Measurements from ENCODE around the gene RBM4. TPM values are rescaled to one million over a fixed set of nuclear protein-coding genes. Genes with fewer than 3 reads are reported as not detected.

The RBM4 gene
- total RNA-seq, 4 donors from 2014 or later = 104 to 147 (median 131) TPM

DNA sequence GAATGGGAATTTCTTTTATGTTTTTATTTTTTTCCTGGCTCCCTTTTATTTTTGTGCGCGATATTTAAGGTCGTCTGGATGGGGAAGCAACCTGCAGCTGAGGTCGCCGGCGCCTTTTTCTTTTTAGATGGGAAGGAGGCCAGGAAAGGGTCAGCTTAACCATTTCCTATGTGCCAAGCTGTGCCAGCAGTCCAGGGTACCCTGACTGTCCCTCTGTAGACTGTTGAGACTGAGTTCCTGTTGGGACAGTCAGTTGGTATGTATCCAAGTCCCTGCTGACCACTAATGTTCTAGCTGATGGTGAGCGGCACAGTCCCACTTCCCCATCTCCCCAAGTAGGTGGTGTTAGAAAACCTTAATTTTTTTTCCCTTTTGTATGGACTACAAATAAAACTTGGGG lies 11.6 kb upstream of the RBM4 start:
- Histone ChIP-seq H3K9me3 (no peaks in the 10 kb centered on the region), H3K27ac (no peak overlapping the region), H3K36me3 (peaks cover 36 to 42% of the 10 kb centered on the region in 2 donors), H3K27me3 (no peaks in the 10 kb centered on the region), H3K4me3 (replicated peaks in 1 of 3) (no peak overlapping the region), H3K4me1 (peaks cover 10 to 18% of the 10 kb centered on the region in 2 donors)
- TF ChIP-seq, protein P1, sequence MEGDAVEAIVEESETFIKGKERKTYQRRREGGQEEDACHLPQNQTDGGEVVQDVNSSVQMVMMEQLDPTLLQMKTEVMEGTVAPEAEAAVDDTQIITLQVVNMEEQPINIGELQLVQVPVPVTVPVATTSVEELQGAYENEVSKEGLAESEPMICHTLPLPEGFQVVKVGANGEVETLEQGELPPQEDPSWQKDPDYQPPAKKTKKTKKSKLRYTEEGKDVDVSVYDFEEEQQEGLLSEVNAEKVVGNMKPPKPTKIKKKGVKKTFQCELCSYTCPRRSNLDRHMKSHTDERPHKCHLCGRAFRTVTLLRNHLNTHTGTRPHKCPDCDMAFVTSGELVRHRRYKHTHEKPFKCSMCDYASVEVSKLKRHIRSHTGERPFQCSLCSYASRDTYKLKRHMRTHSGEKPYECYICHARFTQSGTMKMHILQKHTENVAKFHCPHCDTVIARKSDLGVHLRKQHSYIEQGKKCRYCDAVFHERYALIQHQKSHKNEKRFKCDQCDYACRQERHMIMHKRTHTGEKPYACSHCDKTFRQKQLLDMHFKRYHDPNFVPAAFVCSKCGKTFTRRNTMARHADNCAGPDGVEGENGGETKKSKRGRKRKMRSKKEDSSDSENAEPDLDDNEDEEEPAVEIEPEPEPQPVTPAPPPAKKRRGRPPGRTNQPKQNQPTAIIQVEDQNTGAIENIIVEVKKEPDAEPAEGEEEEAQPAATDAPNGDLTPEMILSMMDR (IDR thresholded peaks at IDR 0.05) = no peak
- TF ChIP-seq POLR2A (IDR thresholded peaks at IDR 0.05) = no peak
- 81 to 93% methylated on average over 7 of the region's 7 CpGs for WGBS, 2 donors
- DNase-seq = no peak
- intact Hi-C loops (cut with DNase I) = no loop called here

DNA sequence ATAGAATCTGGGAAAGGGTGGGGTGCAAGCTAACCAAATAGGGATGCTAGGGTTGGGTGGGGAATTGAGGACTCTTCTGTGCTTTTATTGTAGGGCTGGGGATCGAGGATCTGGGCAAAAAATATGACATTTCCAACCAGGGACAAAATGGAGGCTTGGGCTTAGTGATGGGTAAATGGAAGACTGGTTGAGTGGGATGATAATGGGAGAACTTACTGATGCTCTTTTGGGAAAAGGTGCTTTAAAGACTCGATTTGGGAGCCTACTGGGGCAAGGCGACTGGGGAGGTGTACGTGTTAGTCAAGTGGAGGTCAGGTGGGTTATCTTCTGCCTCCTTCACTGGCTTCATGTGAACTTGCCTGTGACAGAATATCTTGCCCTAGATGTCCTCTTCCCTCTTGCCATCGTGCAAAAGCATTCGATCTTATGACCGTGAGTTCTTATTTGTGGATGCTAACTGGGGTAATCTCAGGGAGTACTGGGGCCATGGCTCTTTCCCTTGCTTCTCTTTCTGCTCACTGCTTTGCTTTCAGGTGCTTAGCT lies 10.4 kb upstream of the RBM4 start:
- Histone ChIP-seq H3K36me3 (peaks cover 36 to 42% of the 10 kb centered on the region in 2 donors), H3K4me3 (replicated peaks in 1 of 3) (no peak overlapping the region), H3K9me3 (no peaks in the 10 kb centered on the region), H3K4me1 (peaks cover 0 to 6% of the 10 kb centered on the region in 2 donors), H3K27me3 (no peaks in the 10 kb centered on the region), H3K27ac (no peak overlapping the region)
- DNase-seq = no peak
- intact Hi-C loops (cut with DNase I) = no loop called here
- no peak for TF ChIP-seq POLR2A (IDR thresholded peaks at IDR 0.05)
- TF ChIP-seq, protein P1 (IDR thresholded peaks at IDR 0.05) = no peak
- 90 to 96% methylated on average over 7 of the region's 7 CpGs for WGBS, 2 donors

DNA sequence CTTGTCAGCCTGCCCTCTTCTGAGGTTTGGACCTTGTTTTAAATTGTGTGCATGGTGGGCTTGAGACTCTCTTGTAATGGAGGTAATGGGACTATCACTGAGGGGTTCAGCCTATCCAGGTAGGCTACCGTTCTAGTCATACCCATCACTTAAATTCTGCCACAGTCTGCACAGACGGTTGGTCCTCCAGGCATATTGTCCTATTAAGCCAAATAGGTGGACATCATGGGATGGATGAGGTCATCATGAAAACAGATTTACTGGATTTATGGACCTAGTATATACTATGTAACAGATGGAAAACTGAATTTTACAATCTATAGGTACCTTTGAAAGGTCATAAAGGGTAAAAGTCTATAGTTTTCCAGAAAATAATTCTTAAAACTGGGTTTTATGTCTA lies 9.1 kb upstream of the RBM4 start:
- Histone ChIP-seq H3K4me1 (no peaks in the 10 kb centered on the region), H3K27me3 (no peaks in the 10 kb centered on the region), H3K9me3 (no peaks in the 10 kb centered on the region), H3K27ac (no peak overlapping the region), H3K4me3 (replicated peaks in 1 of 3) (no peak overlapping the region), H3K36me3 (peaks cover 34 to 38% of the 10 kb centered on the region in 2 donors)
- intact Hi-C loops (cut with DNase I) = no loop called here
- DNase-seq = no peak
- 93 to 97% methylated on average over 2 of the region's 2 CpGs for WGBS, 2 donors
- TF ChIP-seq, protein P1 (IDR thresholded peaks at IDR 0.05) = no peak
- no peak for TF ChIP-seq POLR2A (IDR thresholded peaks at IDR 0.05)

DNA sequence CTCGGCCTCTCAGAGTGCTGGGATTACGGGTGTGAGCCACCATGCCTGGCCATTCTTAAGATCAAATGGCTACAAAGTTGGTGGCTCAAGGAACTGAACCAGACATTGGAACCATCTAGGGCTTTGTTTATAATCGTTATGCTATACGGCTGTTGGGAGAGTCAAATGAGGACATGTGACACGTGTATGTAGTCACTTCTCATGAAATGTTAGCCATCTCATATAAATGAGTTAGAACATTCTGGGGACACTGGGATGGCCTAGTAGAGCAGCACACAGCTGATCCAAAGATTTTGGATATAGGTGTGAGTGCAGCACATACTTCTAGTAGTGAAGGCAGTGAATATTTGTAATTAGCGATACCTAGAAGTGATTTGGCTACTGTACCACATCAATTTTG lies 6.6 kb upstream of the RBM4 start:
- WGBS, 2 donors = 95 to 97% methylated on average over 6 of the region's 6 CpGs
- H3K4me3 ChIP-seq (replicated peaks in 1 of 3) = no peak overlapping the region
- no peaks in the 10 kb centered on the region for H3K27me3 ChIP-seq
- intact Hi-C loops (cut with DNase I) = no loop called here
- peaks cover 8 to 13% of the 10 kb centered on the region in 2 donors for H3K36me3 ChIP-seq
- DNase-seq = no peak
- H3K27ac ChIP-seq = no peak overlapping the region
- no peaks in the 10 kb centered on the region for H3K4me1 ChIP-seq
- TF ChIP-seq, protein P1 (IDR thresholded peaks at IDR 0.05) = no peak
- no peak for TF ChIP-seq POLR2A (IDR thresholded peaks at IDR 0.05)
- no peaks in the 10 kb centered on the region for H3K9me3 ChIP-seq

DNA sequence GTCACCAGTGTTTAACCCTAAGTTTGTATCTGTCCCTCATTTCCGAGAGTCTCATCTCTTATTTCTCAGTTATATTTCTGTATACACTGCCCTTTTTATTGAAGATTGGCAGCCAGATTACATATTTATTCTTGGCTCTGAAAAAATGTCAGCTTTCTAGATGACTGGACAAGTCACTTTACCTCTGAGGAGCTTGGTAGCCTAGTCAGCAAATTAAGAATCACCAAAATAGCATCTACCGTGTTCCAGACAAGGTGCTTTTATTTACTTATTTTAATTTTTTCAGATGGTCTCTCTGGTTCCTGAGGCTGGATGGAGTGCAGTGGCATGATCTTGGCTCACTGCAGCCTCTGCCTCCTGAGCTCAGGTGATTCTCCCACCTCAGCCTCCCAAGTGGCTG lies 5.6 kb upstream of the RBM4 start:
- peaks cover 0 to 3% of the 10 kb centered on the region in 2 donors for H3K36me3 ChIP-seq
- H3K4me1 ChIP-seq = peaks cover 5 to 8% of the 10 kb centered on the region in 2 donors
- no peak for DNase-seq
- H3K27me3 ChIP-seq = no peaks in the 10 kb centered on the region
- intact Hi-C loops (cut with DNase I) = no loop called here
- H3K27ac ChIP-seq = no peak overlapping the region
- H3K9me3 ChIP-seq = no peaks in the 10 kb centered on the region
- H3K4me3 ChIP-seq (replicated peaks in 1 of 3) = no peak overlapping the region
- TF ChIP-seq, protein P1 (IDR thresholded peaks at IDR 0.05) = no peak
- TF ChIP-seq POLR2A (IDR thresholded peaks at IDR 0.05) = no peak
- WGBS, 2 donors = 90 to 91% methylated on average over 2 of the region's 2 CpGs
